BJ (cell line): ENCODE data around the gene SNRNP200. TPM values are rescaled to one million over a fixed set of nuclear protein-coding genes. Genes with fewer than 3 reads are reported as not detected.

Source experiments
- CTCF ChIA-PET: fragments of 350-600 bp; formaldehyde crosslinking; extraction: SDS; loops from one replicate; lab custom pipeline; 2021; ENCODE audit warnings: antibody characterized with exemption, inconsistent platforms; lab: Yijun Ruan, JAX
- POLR2A ChIA-PET: fragments of 300-600 bp; sonication (Branson Sonifier 250); formaldehyde crosslinking; extraction: SDS; loops from one replicate; lab custom pipeline; 2021; ENCODE audit warnings: antibody characterized with exemption; lab: Charles Lee
- DNase-seq: peaks from one replicate; pipeline ENCODE4 v3.0.0-alpha.2; 2011; ENCODE audit warnings: low read depth
- H3K27me3 ChIP-seq: 2 replicates; pipeline ENCODE4 v1.6.0; 2011; ENCODE audit warnings: low read length; ENCODE audit not compliant: control insufficient read depth, insufficient read depth
- H3K36me3 ChIP-seq: 2 replicates; pipeline ENCODE4 v1.5.1; 2011; ENCODE audit warnings: low read length; ENCODE audit not compliant: control insufficient read depth, insufficient read depth
- H3K4me3 ChIP-seq: 2 replicates; pipeline ENCODE4 v1.5.1; 2011; ENCODE audit warnings: low read depth, mild to moderate bottlenecking, control low read depth, low read length
- polyA plus RNA-seq: library from polyadenylated mRNA; depleted of rRNA; stranded (reverse); fragments of >200 nt; gene quantifications from 2 replicates; pipeline ENCODE4 v1.2.3, GENCODE V29; 2011
- TF ChIP-seq, protein P1 (sequence below): IDR thresholded peaks from 2 replicates; pipeline ENCODE4 v1.5.1; 2011; ENCODE audit warnings: low read depth, mild to moderate bottlenecking, control low read depth, inconsistent platforms, low read length, moderate library complexity; ENCODE audit not compliant: insufficient read depth

Gene SNRNP200
- polyA plus RNA-seq, 1 experiment: 111 TPM

DNA sequence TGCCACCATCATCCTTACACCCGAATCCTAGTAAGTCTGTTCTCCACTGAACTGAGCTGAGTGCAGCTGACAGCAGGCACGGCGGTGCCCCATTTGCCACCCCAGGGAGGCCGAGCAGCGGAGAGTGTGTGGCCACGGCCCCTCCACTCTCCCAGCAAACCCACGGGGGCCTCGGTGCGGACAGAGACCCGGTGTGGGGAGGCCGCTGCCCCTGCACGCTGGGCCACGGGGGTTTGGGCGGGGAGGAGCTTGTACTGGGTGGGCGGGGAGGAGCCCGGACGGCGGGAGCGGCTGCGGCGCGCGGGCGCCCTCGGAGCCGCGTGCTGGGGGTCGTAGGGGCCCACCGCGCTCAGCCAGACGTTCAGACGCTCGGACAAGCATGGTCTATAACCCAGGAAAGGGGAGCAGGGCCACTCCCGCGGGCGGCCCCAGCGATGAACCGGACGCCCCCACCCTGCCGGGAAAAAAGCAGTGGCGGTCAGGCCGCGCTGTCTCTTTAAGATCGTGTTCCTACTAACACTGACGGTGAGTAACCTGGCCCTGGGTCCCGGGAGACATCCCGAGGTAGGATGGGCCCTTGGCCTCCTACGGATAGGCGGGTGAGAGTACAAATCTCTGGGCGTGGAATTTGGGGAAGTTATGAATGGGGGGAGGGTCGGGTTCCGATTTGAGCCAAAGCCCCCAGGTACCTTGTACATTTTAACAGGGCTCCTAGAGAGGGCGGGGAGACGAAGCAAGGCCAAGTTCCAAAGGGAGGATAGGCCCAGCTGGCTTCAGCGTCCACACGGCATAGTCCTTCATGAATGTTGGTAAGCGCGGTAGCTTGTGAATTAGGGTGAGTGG lies 19.9 kb upstream of the SNRNP200 start, which contains the start of gene ITPRIPL1:
ITPRIPL1 (plus strand) TSS at position 277 of the 843 bp plus-strand sequence; CDS start at position 800, 523 bp downstream.
- Histone ChIP-seq H3K4me3 (peak within 1 kb of the TSS; percentile 39), H3K27me3 (peaks cover 3% of the 10 kb centered on the region; the same call in 1 of the 2 replicates), H3K36me3 (no peaks in the 10 kb centered on the region)
- CTCF ChIA-PET: interaction anchor here (0.6 to 2.2 kb wide), 4 partner anchors 9 to 184 kb away, joined by 3 to 8 read pairs (median 4); no protein-coding TSS in a partner anchor
- DNase-seq: no peak
- TF ChIP-seq, protein P1, sequence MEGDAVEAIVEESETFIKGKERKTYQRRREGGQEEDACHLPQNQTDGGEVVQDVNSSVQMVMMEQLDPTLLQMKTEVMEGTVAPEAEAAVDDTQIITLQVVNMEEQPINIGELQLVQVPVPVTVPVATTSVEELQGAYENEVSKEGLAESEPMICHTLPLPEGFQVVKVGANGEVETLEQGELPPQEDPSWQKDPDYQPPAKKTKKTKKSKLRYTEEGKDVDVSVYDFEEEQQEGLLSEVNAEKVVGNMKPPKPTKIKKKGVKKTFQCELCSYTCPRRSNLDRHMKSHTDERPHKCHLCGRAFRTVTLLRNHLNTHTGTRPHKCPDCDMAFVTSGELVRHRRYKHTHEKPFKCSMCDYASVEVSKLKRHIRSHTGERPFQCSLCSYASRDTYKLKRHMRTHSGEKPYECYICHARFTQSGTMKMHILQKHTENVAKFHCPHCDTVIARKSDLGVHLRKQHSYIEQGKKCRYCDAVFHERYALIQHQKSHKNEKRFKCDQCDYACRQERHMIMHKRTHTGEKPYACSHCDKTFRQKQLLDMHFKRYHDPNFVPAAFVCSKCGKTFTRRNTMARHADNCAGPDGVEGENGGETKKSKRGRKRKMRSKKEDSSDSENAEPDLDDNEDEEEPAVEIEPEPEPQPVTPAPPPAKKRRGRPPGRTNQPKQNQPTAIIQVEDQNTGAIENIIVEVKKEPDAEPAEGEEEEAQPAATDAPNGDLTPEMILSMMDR: no peak
- POLR2A ChIA-PET: no interaction called here

DNA sequence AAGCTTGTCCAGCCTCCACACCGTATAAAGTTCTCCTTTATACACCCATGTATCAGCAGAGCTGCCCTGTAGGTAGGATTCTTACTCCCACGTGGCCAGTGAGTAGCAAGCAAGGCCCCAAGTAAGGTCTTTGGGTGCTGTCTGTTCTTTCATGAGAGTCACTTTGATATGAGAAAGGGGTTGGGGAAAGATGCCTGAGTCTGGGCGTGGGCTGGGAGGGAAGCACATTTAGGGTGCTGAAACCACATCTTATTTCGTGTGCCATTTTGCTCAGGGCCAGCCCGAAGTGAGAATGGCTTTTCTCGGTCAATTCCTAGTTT lies 19.3 kb upstream of the SNRNP200 start:
- TF ChIP-seq, protein P1: no peak
- Histone ChIP-seq H3K27me3 (peaks cover 3% of the 10 kb centered on the region; the same call in 1 of the 2 replicates), H3K4me3 (peak overlapping the region; percentile 39), H3K36me3 (no peaks in the 10 kb centered on the region)
- POLR2A ChIA-PET: no interaction called here
- CTCF ChIA-PET: interaction anchor here (1.7 to 2.2 kb wide), 2 partner anchors 9 to 184 kb away, joined by 5 to 8 read pairs; no protein-coding TSS in a partner anchor
- DNase-seq: no peak

DNA sequence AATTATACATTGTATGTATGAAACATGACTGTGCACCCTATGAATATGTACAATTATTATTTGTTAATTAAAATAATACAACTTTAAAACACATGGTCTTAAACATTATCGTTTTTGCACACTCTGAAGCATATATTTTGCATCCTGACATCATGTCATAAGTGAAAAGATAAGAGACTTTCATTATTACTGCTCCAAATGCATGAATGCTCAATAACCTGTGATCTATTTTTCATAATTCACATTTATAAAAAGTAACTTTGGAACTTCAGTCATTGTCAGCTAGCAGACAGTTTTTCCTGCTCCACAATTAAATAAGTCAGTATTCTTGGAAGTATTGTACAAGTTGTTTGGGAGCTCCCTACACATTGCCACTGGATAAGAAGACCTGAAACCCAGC lies 18.5 kb upstream of the SNRNP200 start:
- POLR2A ChIA-PET: no interaction called here
- TF ChIP-seq, protein P1: no peak
- H3K4me3 ChIP-seq: no peak overlapping the region
- peaks cover 3% of the 10 kb centered on the region; the same call in 1 of the 2 replicates for H3K27me3 ChIP-seq
- CTCF ChIA-PET: interaction anchor here (1.7 to 2.2 kb wide), 2 partner anchors 10 to 185 kb away, joined by 5 to 8 read pairs; no protein-coding TSS in a partner anchor
- no peaks in the 10 kb centered on the region for H3K36me3 ChIP-seq
- no peak for DNase-seq

DNA sequence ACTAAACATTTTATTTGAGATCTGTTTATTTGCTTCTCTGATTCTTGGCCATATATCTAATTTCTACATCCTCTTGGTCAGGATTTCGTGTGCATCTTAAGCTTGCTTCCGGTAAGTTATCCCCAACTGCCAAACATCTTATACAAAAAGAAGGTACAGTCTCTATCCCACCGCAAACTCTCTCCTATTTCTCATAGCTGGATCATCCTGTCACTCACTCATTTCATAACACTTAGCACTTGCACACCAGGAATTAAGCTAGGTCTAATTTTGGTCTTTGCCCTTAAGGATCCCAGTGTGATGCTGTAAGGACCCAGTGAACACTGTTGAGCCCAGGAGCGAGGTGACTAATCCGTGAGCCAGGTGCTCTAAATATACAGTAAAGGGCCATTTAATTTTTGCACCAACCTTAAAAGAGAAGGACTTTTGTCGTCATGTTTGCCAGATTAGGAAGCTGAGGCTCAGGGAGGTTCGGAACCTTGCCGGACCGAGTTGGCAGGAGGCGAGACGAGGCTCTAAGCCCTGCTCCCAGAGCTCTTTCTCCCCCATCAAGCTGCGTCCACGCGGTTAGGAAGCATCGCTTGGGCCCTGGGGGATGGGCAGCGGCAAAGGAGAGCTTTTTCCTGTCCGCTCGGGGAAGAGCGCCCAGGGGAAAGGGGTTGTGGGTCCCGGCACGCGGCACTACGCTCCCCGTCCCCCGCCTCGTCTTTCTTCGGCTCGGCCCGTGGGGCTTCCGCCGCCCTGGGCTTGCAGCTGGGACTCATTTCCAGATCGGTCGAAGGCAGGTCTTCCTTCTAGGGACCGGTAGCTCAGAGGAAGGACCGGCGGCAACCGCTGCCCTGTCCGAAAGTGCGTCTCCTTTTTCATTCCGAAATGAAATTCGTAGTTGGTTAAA lies 15.6 kb upstream of the SNRNP200 start:
- H3K4me3 ChIP-seq: peak overlapping the region; percentile 51
- CTCF ChIA-PET: interaction anchor here (0.7 to 1.6 kb wide), 4 partner anchors 12 to 190 kb away, joined by 3 to 6 read pairs (median 4); partner anchors contain the start of gene NCAPH
- H3K27me3 ChIP-seq: peaks cover 3% of the 10 kb centered on the region; the same call in 1 of the 2 replicates
- TF ChIP-seq, protein P1: no peak
- no peaks in the 10 kb centered on the region for H3K36me3 ChIP-seq
- DNase-seq: no peak
- POLR2A ChIA-PET: interaction anchor here (0.6 kb wide), 1 partner anchor 18 kb away, joined by 17 read pairs; no protein-coding TSS in a partner anchor
